Kidney (tissue), 14 donors: ENCODE results near the gene HIVEP3. TPM values are rescaled to one million over a fixed set of nuclear protein-coding genes. Genes with fewer than 3 reads are reported as not detected.

Source experiments
- DNase-seq, 5 donors: peaks; one replicate each; pipeline ENCODE4 v3.0.0-alpha.2; 2013 to 2020
- FAIRE-seq: peaks from 2 replicates; lab custom pipeline; 2012; peaks lifted over from hg19 to GRCh38; lab: Jason Lieb, UNC
- H3K27ac ChIP-seq, 2 donors: one replicate each; pipeline ENCODE4 v1.7.0; 2013; ENCODE audit warnings: low read depth in 2 of 2, low read length in 2 of 2, inconsistent platforms in 1 of 2
- H3K27me3 ChIP-seq: one replicate; pipeline ENCODE4 v1.7.1; 2013; ENCODE audit warnings: low read length, inconsistent platforms; ENCODE audit not compliant: control insufficient read depth, insufficient read depth
- H3K36me3 ChIP-seq, 3 donors: one replicate each; pipeline versions ENCODE4 v1.7.0 to v1.7.1; 2013; ENCODE audit warnings: low read length in 3 of 3, control low read depth in 1 of 3, inconsistent platforms in 1 of 3; ENCODE audit not compliant: insufficient read depth in 3 of 3, control insufficient read depth in 2 of 3
- H3K4me1 ChIP-seq, 3 donors: one replicate each; pipeline versions ENCODE4 v1.7.0 to v1.7.1; 2013; ENCODE audit warnings: low read length in 3 of 3, inconsistent platforms in 1 of 3, low read depth in 1 of 3; ENCODE audit not compliant: control insufficient read depth in 2 of 3, insufficient read depth in 2 of 3
- H3K4me3 ChIP-seq, 3 donors: one replicate each; pipeline versions ENCODE4 v1.7.0 to v1.8.1; 2013; ENCODE audit warnings: low read length in 3 of 3, control low read depth in 1 of 3, inconsistent platforms in 1 of 3
- H3K9ac ChIP-seq, 3 donors: one replicate each; pipeline versions ENCODE4 v1.7.0 to v1.7.1; 2013; ENCODE audit warnings: low read length in 3 of 3, control low read depth in 1 of 3, inconsistent platforms in 1 of 3
- H3K9me3 ChIP-seq, 3 donors: one replicate each; pipeline versions ENCODE4 v1.7.0 to v1.7.1; 2013; ENCODE audit warnings: low read length in 3 of 3, control low read depth in 1 of 3, inconsistent platforms in 1 of 3; ENCODE audit not compliant: control insufficient read depth in 2 of 3, insufficient read depth in 1 of 3
- CTCF ChIP-seq: IDR thresholded peaks from 3 replicates; pipeline ENCODE4 v1.5.1; 2012; ENCODE audit warnings: mild to moderate bottlenecking, moderate library complexity, borderline replicate concordance; ENCODE audit not compliant: insufficient read depth; ENCODE audit errors: extremely low read depth
- intact Hi-C: fragments of 100-400 bp; cut with DNase I; formaldehyde crosslinking; loops from one replicate; pipeline ENCODE4 v1.11.1; 2022
- polyA plus RNA-seq: library from polyadenylated mRNA; stranded (reverse); fragments of 350-450 nt; fragmentation: Illumina TruSeq; extraction: RNeasy Lipid Tissue Mini Kit (QIAGEN cat#74804); gene quantifications from one replicate; pipeline ENCODE4 v1.2.3, GENCODE V29; 2014; ENCODE audit warnings: low read depth, low replicate concordance; ENCODE audit not compliant: insufficient read depth
- total RNA-seq: library from RNA; stranded (reverse); fragmentation: NEBNext Ultra II Directional; extraction: Animal tissue kit (Norgen Biotek cat#: 25700); gene quantifications from one replicate; pipeline ENCODE4 v1.2.1, GENCODE V29; 2021
- donor health status: control.
- donor health status: control.
- donor health status: control.
- donor health status: control.
- donor health status: control.
- donor health status: DM: yes; HTN: yes; CAD: no.
- donor health status: Normal renal cell carcinoma (clear cell type).

The HIVEP3 gene
- total and polyA plus RNA-seq, 2 donors from 2014 or later: 3.5 to 11.0 TPM

- H3K4me1 ChIP-seq: peaks cover 0 to 5% (median 0%) of the 10 kb centered on the region in 3 donors
- H3K27me3 ChIP-seq: no peaks in the 10 kb centered on the region
- H3K36me3 ChIP-seq: no peaks in the 10 kb centered on the region
- FAIRE-seq (no peak), DNase-seq (no peak)
- intact Hi-C loops: no loop called here
- H3K9me3 ChIP-seq: no peaks in the 10 kb centered on the region
- H3K9ac ChIP-seq: no peak overlapping the region
- TF ChIP-seq CTCF: no peak
- no peak overlapping the region for H3K27ac ChIP-seq
- H3K4me3 ChIP-seq: no peak overlapping the region
These were observed 196.5 kb downstream of the HIVEP3 start for GRCh38 chr1:41722184-41722583.

- FAIRE-seq (no peak), DNase-seq (no peak)
- no peak for TF ChIP-seq CTCF
- intact Hi-C loops: no loop called here
- Histone ChIP-seq H3K4me1 (peaks cover 0 to 4% (median 0%) of the 10 kb centered on the region in 3 donors), H3K9ac (no peak overlapping the region), H3K36me3 (no peaks in the 10 kb centered on the region), H3K4me3 (no peak overlapping the region), H3K27me3 (no peaks in the 10 kb centered on the region), H3K9me3 (no peaks in the 10 kb centered on the region), H3K27ac (no peak overlapping the region)
These were observed 197.8 kb downstream of the HIVEP3 start for GRCh38 chr1:41720861-41721410.

- H3K36me3 ChIP-seq: no peaks in the 10 kb centered on the region
- H3K27ac ChIP-seq: no peak overlapping the region
- no peak for DNase-seq
- H3K4me1 ChIP-seq: peaks cover 0 to 3% (median 0%) of the 10 kb centered on the region in 3 donors
- no peaks in the 10 kb centered on the region for H3K9me3 ChIP-seq
- TF ChIP-seq CTCF: no peak
- no peak for FAIRE-seq
- H3K4me3 ChIP-seq: no peak overlapping the region
- intact Hi-C loops: no loop called here
- no peaks in the 10 kb centered on the region for H3K27me3 ChIP-seq
- H3K9ac ChIP-seq: no peak overlapping the region
These were observed 199.1 kb downstream of the HIVEP3 start for GRCh38 chr1:41719590-41719989.

GRCh38 chr1:41719128-41719527, 199.6 kb downstream of the HIVEP3 start:
- no peak for DNase-seq
- H3K36me3 ChIP-seq: no peaks in the 10 kb centered on the region
- no peak for FAIRE-seq
- no peaks in the 10 kb centered on the region for H3K4me1 ChIP-seq
- H3K27me3 ChIP-seq: no peaks in the 10 kb centered on the region
- H3K27ac ChIP-seq: no peak overlapping the region
- intact Hi-C loops: no loop called here
- no peak overlapping the region for H3K9ac ChIP-seq
- H3K9me3 ChIP-seq: no peaks in the 10 kb centered on the region
- no peak for TF ChIP-seq CTCF
- no peak overlapping the region for H3K4me3 ChIP-seq
